Middle frontal gyrus (tissue), 1 donor: ENCODE measurements around the gene SNAP47.

Experiments used
- DNase-seq: peaks from one replicate; pipeline ENCODE4 v3.0.0-alpha.2; 2015; ENCODE audit warnings: low spot score; ENCODE audit errors: extremely low spot score

Gene SNAP47

DNA sequence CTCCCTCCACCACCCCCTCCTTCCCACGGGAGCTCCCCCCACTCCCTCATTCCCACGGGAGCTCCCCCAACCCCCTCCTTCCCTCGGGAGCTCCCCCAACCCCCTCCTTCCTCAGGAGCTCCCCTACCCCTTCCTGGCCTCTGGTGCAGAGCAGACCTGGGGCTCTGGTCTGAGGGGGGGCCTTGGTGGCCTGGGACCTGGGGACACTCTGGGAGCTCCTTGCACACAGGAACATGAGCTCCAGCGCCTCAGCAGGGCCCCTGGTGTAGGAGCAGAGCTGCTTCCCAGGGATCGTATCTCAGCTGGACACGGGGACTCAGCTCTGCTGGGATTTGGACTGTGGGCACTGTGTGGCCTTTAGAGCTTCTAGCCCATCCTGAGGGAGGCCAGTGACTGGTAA, 60.5 kb downstream of the SNAP47 start:
- DNase-seq = no peak

GRCh38 chr1:227796359-227796915, 61.2 kb downstream of the SNAP47 start:
- DNase-seq = no peak

- no peak for DNase-seq
Measured at GRCh38 chr1:227797144-227797543, 61.9 kb downstream of the SNAP47 start.

DNA sequence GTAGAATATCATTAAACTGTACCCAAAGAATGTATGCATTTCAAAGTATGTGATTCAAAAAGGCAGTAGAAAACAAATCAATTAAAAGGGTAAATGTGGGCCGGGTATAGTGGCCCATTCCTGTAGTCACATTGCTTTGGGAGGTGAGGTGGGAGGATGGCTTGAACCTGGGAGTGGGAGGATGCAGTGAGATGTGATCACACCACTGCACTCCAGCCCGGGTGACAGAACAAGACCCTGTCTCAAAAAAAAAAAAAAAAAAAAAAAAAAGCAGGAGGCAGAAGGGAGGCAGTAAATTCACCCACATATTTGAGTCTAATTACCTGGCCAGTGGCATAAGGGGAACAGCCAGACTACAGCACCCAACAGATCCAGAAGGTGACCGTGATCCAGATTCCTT, 62.4 kb downstream of the SNAP47 start:
- no peak for DNase-seq

GRCh38 chr1:227798078-227798802, 63.0 kb downstream of the SNAP47 start:
- no peak for DNase-seq

DNA sequence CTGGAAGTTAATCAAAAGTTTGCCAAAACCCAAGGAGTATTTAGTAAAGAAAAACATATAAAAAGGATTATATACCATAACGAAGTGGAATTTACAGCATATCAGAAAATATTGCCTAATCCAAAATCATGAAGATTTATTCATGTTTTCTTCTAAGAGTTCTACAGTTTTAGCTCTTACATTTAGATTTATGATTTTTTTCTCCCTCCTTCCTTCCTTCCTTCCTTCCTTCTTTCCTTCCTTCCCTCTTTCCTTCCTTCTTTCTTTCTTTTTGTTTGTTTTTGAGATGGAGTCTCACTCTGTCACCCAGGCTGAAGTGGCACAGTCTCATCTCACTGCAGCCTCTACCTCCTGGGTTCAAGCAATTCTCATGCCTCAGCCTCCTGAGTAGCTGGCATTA, 64.5 kb downstream of the SNAP47 start:
- DNase-seq = no peak

DNA sequence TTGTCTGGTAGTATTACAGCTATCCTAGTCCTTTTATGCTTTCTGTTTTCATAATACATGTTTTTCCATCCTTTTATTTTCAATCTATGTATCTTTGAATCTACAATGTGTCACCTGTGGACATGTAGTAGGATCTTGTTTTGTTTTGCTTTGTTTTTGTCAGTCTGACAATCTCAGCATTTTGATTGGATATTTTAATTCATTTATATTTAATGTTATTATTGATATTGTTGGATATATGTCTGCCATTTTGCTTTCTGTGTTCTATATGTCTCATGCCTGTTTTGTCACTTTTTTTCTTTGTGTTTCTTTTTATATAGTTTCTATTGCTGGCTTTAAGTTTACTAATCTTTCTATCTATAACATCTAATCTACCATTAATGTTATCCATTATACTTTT, 68.7 kb downstream of the SNAP47 start:
- no peak for DNase-seq

DNA sequence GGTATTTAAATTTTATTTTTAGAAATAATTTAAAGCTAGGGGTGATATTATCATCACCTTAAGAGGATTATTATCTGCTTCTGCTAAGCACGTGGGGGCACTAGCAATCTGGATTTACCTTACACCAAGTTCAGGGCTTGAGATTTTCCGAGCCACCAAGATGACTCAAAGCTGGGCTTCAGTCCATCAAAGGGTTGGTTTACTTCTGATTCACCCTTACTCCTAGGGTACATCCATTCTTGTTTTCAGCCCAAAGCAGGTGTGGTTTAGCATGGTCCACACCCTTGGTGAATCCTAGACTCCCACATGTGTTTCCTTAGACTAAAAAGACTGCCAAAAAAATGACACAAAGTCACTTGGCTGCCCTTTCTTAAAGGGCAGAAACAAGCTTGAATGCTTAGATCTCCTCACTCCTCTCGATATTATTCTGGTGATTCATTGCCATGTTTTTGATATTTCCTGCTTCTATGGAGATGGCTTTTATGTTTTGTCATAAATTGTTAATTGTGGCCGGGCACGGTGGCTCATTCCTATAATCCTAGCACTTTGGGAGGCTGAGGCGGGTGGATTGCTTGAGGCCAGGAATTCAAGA, 70.5 kb downstream of the SNAP47 start:
- no peak for DNase-seq

GRCh38 chr1:227808566-227808965, 73.3 kb downstream of the SNAP47 start:
- DNase-seq = no peak

DNA sequence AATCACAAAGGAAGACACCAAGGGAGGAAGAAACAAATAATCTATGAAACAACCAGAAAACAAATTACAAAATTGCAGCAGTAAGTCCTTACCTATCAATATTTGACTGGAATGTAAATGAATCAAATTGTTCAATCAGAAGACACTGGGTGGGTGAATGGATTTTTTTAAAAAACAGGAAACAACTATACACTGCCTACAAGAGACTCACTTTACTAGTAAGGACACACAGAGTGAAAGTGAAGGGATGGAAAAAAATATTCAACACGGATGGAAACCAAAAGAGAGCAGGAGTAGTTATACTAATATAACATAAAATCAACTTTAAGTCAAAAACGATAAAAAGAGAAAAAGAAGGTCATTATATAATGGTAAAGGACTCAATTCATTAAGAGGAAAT, 73.8 kb downstream of the SNAP47 start:
- DNase-seq = no peak

DNA sequence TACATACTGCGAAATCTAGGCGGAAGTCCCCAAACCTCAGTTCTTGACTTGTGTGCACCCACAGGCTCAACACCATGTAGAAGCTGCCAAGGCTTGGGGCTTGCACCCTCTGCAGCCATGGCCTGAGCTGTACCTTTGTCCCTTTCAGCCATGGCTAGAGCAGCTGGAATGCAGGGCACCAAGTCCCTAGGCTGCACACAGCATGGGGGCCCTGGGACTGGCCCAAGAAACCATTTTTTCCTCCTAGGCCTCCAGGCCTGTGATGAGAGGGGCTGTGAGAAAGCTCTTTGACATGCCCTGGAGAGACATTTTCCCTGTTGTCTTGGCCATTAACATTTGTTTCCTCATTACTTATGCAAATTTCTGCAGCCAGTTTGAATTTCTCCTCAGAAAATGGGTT, 78.7 kb downstream of the SNAP47 start:
- DNase-seq = no peak

- no peak for DNase-seq
Measured at GRCh38 chr1:227815468-227816409, 80.5 kb downstream of the SNAP47 start, which contains the start of gene PRSS38. TSS of gene PRSS38 (plus strand) at chr1:227815675. CDS start at chr1:227815717, 42 bp downstream.

- DNase-seq = no peak
Measured at GRCh38 chr1:227816750-227817446, 81.7 kb downstream of the SNAP47 start.

DNA sequence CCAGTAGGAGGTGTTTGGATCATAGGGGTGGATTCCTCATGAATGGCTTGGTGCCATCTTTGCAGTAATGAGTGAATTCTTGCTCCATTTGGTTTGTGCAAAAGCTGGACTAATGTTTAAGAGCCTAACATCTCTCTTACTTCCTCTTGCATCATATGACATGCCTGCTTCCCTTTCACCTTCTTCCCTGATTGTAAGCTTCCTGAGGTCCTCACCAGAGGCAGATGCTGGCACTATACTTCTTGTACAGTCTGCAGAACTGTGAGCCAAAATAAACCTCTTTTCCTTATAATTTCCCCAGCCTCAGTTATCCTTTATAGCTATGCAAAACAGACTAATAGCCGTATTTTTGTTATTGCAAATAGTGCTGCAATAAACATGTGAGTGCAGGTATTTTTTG, 88.3 kb downstream of the SNAP47 start:
- no peak for DNase-seq

- no peak for DNase-seq
Measured at GRCh38 chr1:227824204-227824603, 89.0 kb downstream of the SNAP47 start.

DNA sequence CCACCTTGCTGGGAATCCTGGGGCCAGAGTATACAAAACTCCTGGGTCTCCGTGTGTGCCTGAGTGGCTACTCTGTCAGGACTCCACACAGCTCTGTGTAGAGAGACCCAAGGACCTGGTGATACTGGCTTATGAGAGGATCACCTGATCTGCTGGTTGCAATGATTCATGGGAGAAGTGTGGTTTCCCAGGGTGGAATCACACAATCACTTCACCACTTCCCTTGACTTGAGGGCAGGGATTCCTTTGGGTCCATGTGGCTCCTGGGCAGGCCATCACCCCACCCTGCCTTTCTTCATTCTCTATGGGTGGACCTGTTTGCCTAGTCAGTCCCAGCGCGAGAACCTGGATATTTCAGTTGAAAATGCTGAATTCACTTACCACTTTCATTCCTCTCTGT, 93.6 kb downstream of the SNAP47 start:
- no peak for DNase-seq
